ENCODE data around the gene B4GALNT3.

GRCh38 chr12:581746-582145 is 122.0 kb downstream of the B4GALNT3 start:
- no peak for TF ChIP-seq POLR2A (IDR thresholded peaks at IDR 0.05)
- no peak for TF ChIP-seq CTCF (IDR thresholded peaks at IDR 0.05)
